Endothelial cell of umbilical vein (primary cell): ENCODE measurements around the gene HUS1.

ENCODE experiments used
- CTCF ChIP-seq, 2 donors: IDR thresholded peaks; 1 replicate in 1 of 2; 2 replicates in 1 of 2; pipeline ENCODE4 v1.5.1; 2011; ENCODE audit warnings: low read length in 2 of 2, mild to moderate bottlenecking in 2 of 2, moderate library complexity in 2 of 2, control low read depth in 1 of 2, inconsistent platforms in 1 of 2, low read depth in 1 of 2; ENCODE audit not compliant: insufficient read depth in 1 of 2; ENCODE audit errors: extremely low read depth in 1 of 2
- EZH2 ChIP-seq: IDR thresholded peaks from 2 replicates; pipeline ENCODE4 v1.6.1; 2012; ENCODE audit warnings: borderline replicate concordance, low read depth, mild to moderate bottlenecking, moderate library complexity, low read length, inconsistent platforms; ENCODE audit not compliant: severe bottlenecking
- POLR2A ChIP-seq: IDR thresholded peaks from 2 replicates; pipeline ENCODE4 v1.6.1; 2012; ENCODE audit warnings: low read depth, mild to moderate bottlenecking, control low read depth, low read length

DNA sequence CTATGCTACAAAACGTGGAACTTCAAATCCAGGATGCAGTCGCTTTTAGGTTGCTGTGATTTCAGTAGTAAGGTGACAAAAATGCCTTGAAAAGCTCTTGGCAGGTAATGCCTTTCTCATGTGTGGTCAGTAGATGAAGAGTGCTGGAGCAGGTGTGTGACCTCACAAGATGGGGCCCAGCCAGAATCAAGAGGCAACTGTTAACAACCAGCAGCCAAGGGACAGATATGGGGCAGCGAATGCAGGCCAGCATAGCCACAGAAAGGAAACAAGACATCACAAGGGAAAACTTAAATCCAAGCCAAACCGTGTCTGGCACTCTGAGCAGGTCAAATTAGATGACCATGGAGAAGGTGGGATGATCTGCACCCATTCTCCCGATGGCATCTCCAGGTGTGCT lies 12.3 kb downstream of the HUS1 start:
- no peak for TF ChIP-seq POLR2A
- TF ChIP-seq CTCF (IDR thresholded peaks at IDR 0.05; ENCODE audit: extremely low read depth in 1 of 2, insufficient read depth in 1 of 2, low read depth in 1 of 2, low read length in 2 of 2) = no peak
- no peak for TF ChIP-seq EZH2
